MCF 10A (cell line): ENCODE measurements around the gene CCDC197. TPM values are rescaled to one million over a fixed set of nuclear protein-coding genes. Genes with fewer than 3 reads are reported as not detected.

Experiments used
- BruUV-seq: library from RNA; stranded (reverse); fragments of 400-500 nt; replicated peaks from 2 replicates; lab custom pipeline; 2021; lab: Mats Ljungman, UMichigan
- CTCF ChIA-PET: fragments of 300-600 bp; sonication (Branson Sonifier 250); formaldehyde crosslinking; extraction: SDS; loops from one replicate; lab custom pipeline; 2021; ENCODE audit warnings: antibody characterized with exemption, inconsistent platforms; lab: Yijun Ruan, JAX
- POLR2A ChIA-PET: fragments of 300-600, 350-650 bp; sonication (Branson Sonifier 250); formaldehyde crosslinking; extraction: SDS; loops from one replicate; lab custom pipeline; 2020; ENCODE audit warnings: antibody characterized with exemption, inconsistent platforms; lab: Yijun Ruan, JAX
- DNase-seq: peaks from one replicate; pipeline ENCODE4 v3.0.0-alpha.2; 2018; ENCODE audit not compliant: unreplicated experiment
- H3K27ac Mint-ChIP-seq: one replicate; pipeline ENCODE4 v1.8.0; 2022; ENCODE audit warnings: mild to moderate bottlenecking, low read depth, mixed read lengths; ENCODE audit not compliant: unreplicated experiment
- H3K27me3 Mint-ChIP-seq: one replicate; pipeline ENCODE4 v1.8.0; 2022; ENCODE audit warnings: mixed read lengths; ENCODE audit not compliant: insufficient read depth, unreplicated experiment
- H3K36me3 Mint-ChIP-seq: one replicate; pipeline ENCODE4 v1.8.0; 2022; ENCODE audit warnings: mild to moderate bottlenecking, moderate library complexity, mixed read lengths; ENCODE audit not compliant: insufficient read depth, unreplicated experiment
- H3K4me1 Mint-ChIP-seq: one replicate; pipeline ENCODE4 v1.8.0; 2022; ENCODE audit warnings: mixed read lengths; ENCODE audit not compliant: insufficient read depth, unreplicated experiment
- H3K4me3 Mint-ChIP-seq: one replicate; pipeline ENCODE4 v1.8.0; 2022; ENCODE audit warnings: mild to moderate bottlenecking, moderate library complexity, mixed read lengths; ENCODE audit not compliant: unreplicated experiment
- H3K9me3 Mint-ChIP-seq: one replicate; pipeline ENCODE4 v1.8.0; 2022; ENCODE audit warnings: mixed read lengths; ENCODE audit not compliant: unreplicated experiment
- intact Hi-C: fragments of 100-400 bp; cut with micrococcal nuclease; formaldehyde crosslinking; loops from 2 replicates; pipeline ENCODE4 v1.14.1; 2022
- total RNA-seq: library from RNA; stranded (reverse); gene quantifications from 2 replicates; pipeline ENCODE4 v1.2.3, GENCODE V29; 2022
- TF ChIP-seq, protein P1 (sequence below): fragments of 200-600 bp; IDR thresholded peaks from one replicate; pipeline ENCODE4 v1.8.0; 2022; ENCODE audit warnings: antibody characterized with exemption, mild to moderate bottlenecking; ENCODE audit not compliant: unreplicated experiment

Gene CCDC197
- total RNA-seq, 1 experiment from 2014 or later: not detected

GRCh38 chr14:93967637-93968250 lies 29.4 kb upstream of the CCDC197 start:
- Mint-ChIP-seq H3K27ac (no peak overlapping the region), H3K36me3 (no peaks in the 10 kb centered on the region), H3K9me3 (peaks cover 8% of the 10 kb centered on the region), H3K4me3 (no peak overlapping the region), H3K4me1 (peaks cover 13% of the 10 kb centered on the region), H3K27me3 (no peaks in the 10 kb centered on the region)
- ChIA-PET CTCF (interaction anchor here (1.0 kb wide), 1 partner anchor 28 kb away, joined by 3 read pairs; no protein-coding TSS in a partner anchor), POLR2A (no interaction called here)
- TF ChIP-seq, protein P1, sequence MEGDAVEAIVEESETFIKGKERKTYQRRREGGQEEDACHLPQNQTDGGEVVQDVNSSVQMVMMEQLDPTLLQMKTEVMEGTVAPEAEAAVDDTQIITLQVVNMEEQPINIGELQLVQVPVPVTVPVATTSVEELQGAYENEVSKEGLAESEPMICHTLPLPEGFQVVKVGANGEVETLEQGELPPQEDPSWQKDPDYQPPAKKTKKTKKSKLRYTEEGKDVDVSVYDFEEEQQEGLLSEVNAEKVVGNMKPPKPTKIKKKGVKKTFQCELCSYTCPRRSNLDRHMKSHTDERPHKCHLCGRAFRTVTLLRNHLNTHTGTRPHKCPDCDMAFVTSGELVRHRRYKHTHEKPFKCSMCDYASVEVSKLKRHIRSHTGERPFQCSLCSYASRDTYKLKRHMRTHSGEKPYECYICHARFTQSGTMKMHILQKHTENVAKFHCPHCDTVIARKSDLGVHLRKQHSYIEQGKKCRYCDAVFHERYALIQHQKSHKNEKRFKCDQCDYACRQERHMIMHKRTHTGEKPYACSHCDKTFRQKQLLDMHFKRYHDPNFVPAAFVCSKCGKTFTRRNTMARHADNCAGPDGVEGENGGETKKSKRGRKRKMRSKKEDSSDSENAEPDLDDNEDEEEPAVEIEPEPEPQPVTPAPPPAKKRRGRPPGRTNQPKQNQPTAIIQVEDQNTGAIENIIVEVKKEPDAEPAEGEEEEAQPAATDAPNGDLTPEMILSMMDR: no peak
- BruUV-seq: no TSS peak
- intact Hi-C loops: no loop called here
- DNase-seq: no peak

DNA sequence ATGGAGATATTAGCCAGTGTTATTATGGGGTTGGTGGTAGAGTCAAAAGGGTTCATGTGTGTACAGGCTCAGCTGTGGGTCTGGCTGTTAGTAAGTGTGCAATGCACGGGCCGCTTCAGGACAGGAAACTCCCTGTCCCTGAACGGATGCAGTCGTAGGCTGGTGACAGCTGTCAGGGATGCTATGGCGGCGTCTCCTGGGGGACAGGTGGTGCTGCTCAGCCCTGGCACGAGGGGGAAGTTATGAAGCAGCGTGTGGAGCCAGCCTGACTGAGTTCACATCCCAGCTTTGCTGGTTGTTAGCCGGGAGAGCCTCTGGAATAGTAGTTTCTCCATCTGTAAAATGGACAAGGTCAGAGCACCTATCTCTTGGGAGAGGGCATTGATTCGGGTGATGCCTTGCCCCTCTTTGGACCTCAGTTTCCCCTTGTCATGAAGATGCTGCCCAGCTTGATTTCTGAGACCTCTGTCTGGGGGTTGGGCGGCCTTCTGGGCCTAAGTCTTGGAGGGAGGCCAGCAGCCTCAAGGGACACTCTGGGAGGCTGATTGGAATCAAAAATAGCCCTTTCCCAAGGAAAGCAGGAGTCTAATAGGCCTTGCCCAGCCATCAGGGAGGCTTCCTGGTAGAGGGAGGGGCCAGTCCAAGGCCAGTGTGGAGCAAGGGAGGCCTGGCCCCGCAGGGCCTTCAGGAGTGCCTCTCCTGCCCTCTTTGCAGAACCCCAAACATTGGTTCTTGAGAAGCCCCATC lies 27.8 kb upstream of the CCDC197 start:
- BruUV-seq: no TSS peak
- no peaks in the 10 kb centered on the region for H3K36me3 Mint-ChIP-seq
- no peak for DNase-seq
- H3K27ac Mint-ChIP-seq: no peak overlapping the region
- TF ChIP-seq, protein P1: no peak
- no peaks in the 10 kb centered on the region for H3K27me3 Mint-ChIP-seq
- intact Hi-C loops: no loop called here
- peaks cover 13% of the 10 kb centered on the region for H3K4me1 Mint-ChIP-seq
- peaks cover 8% of the 10 kb centered on the region for H3K9me3 Mint-ChIP-seq
- ChIA-PET POLR2A (no interaction called here), CTCF (interaction anchor here (0.6 to 0.8 kb wide), 2 partner anchors 29 to 32 kb away, joined by 3 to 4 read pairs; no protein-coding TSS in a partner anchor)
- no peak overlapping the region for H3K4me3 Mint-ChIP-seq

GRCh38 chr14:93970585-93970964 lies 26.5 kb upstream of the CCDC197 start:
- CTCF ChIA-PET: interaction anchor here (0.7 to 1.3 kb wide), 3 partner anchors 9 to 984 kb away, joined by 3 to 7 read pairs (median 3); no protein-coding TSS in a partner anchor
- Mint-ChIP-seq H3K27me3 (peaks cover 5% of the 10 kb centered on the region), H3K4me3 (no peak overlapping the region), H3K9me3 (no peaks in the 10 kb centered on the region), H3K27ac (no peak overlapping the region), H3K4me1 (peaks cover 5% of the 10 kb centered on the region), H3K36me3 (no peaks in the 10 kb centered on the region)
- BruUV-seq: no TSS peak
- POLR2A ChIA-PET: no interaction called here
- peak; percentile 61 for DNase-seq
- TF ChIP-seq, protein P1: peak; percentile 26
- intact Hi-C loops: loop anchor here (1.0 kb wide), 1 partner anchor 31 kb away; no protein-coding TSS in a partner anchor

DNA sequence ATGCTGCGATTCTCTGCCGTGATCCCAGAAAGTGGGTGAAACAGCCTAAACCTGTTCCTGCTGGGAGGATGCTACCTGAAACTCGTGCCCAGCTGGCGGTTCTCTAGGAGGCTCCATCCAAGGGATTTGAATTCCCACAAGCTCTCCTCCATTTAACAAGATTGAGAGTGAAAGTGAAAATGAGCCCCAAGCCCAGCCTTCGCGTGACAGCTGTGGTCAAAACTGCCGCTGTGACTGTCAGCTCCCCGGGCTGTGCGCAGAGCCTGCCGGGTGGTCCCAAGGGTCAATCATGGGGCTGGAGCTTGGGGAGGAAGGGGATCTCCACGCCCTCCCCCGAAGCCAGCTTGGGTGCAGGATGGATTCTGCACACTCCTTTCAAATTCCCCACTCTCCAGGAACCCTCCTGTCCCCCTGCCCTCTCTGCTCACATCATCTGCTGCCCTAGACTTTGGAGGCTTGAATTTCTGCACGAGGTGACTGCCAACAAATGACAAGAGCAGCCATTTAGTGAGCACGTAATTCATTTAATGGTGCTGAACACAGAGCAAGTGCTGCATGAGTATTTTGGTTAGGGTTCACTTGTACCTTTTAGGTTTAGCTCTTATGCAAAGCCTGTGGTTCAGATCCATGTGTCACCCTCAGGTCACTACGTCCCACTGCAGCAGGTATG lies 26.0 kb upstream of the CCDC197 start:
- H3K36me3 Mint-ChIP-seq: no peaks in the 10 kb centered on the region
- H3K4me3 Mint-ChIP-seq: no peak overlapping the region
- BruUV-seq: no TSS peak
- no peaks in the 10 kb centered on the region for H3K9me3 Mint-ChIP-seq
- no peak for DNase-seq
- TF ChIP-seq, protein P1: no peak
- no peak overlapping the region for H3K27ac Mint-ChIP-seq
- CTCF ChIA-PET: interaction anchor here (1.3 kb wide), 1 partner anchor 10 kb away, joined by 7 read pairs; no protein-coding TSS in a partner anchor
- POLR2A ChIA-PET: no interaction called here
- H3K27me3 Mint-ChIP-seq: peaks cover 10% of the 10 kb centered on the region
- peaks cover under 1% of the 10 kb centered on the region for H3K4me1 Mint-ChIP-seq
- intact Hi-C loops: loop anchor here (1.0 kb wide), 1 partner anchor 32 kb away; no protein-coding TSS in a partner anchor
